Measurements from ENCODE around the gene KAT7.

DNA sequence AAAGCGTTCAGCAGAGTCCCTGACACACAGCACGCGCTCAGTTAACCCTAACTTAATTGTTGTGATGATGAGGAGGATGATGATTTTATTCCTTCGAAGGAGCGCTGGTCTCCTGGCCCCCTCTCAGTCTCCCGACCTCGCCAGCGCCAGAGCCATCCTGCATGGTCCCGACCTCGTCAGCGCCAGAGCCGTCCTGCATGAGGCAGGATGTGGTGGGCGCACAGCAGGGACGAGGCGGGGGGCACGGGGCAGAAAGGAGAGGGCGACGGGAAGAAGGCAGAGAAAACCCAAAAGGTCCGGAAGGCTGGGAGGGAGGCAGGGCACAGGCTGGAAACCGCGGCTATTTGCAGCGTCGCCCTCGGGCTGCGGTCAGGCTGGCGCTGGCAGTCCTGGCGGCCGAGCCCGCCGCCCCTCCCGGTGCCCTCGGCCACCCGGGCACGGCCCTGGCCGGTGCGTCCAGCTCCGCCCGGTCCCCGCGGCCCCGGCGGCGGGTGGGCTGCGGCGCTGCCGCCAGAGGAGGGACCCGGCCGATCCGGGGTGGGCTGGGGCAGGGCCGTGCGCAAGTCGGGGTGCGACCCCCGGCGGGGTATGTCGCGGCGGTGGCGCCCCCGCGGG, 62.4 kb downstream of the KAT7 start:
- TF ChIP-seq, protein P1, sequence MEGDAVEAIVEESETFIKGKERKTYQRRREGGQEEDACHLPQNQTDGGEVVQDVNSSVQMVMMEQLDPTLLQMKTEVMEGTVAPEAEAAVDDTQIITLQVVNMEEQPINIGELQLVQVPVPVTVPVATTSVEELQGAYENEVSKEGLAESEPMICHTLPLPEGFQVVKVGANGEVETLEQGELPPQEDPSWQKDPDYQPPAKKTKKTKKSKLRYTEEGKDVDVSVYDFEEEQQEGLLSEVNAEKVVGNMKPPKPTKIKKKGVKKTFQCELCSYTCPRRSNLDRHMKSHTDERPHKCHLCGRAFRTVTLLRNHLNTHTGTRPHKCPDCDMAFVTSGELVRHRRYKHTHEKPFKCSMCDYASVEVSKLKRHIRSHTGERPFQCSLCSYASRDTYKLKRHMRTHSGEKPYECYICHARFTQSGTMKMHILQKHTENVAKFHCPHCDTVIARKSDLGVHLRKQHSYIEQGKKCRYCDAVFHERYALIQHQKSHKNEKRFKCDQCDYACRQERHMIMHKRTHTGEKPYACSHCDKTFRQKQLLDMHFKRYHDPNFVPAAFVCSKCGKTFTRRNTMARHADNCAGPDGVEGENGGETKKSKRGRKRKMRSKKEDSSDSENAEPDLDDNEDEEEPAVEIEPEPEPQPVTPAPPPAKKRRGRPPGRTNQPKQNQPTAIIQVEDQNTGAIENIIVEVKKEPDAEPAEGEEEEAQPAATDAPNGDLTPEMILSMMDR (IDR thresholded peaks at IDR 0.05): no peak
- TF ChIP-seq POLR2A (IDR thresholded peaks at IDR 0.05): no peak

All from heart left ventricle (tissue), 13 donors.